HepG2 (cell line): ENCODE measurements around the gene LCA5.

ENCODE experiments used
- FOXJ3 ChIP-seq: sonication (generic); formaldehyde crosslinking; IDR thresholded peaks from 2 replicates; pipeline ENCODE4 v1.4.0; 2020; ENCODE audit warnings: missing genetic modification reagents, mild to moderate bottlenecking, borderline replicate concordance
- NFRKB ChIP-seq: fragments of 450-650 bp; IDR thresholded peaks from 2 replicates; pipeline ENCODE4 v1.6.1; 2017
- PRDM4 ChIP-seq: sonication (generic); formaldehyde crosslinking; IDR thresholded peaks from 2 replicates; pipeline ENCODE4 v1.9.0; 2021; ENCODE audit warnings: missing genetic modification reagents, borderline replicate concordance
- WIZ ChIP-seq: sonication (generic); formaldehyde crosslinking; IDR thresholded peaks from 2 replicates; pipeline ENCODE4 v1.5.1; 2020; ENCODE audit warnings: mild to moderate bottlenecking, missing genetic modification reagents
- ZNF773 ChIP-seq: sonication (generic); formaldehyde crosslinking; IDR thresholded peaks from 2 replicates; pipeline ENCODE4 v1.4.0; 2020; ENCODE audit warnings: missing genetic modification reagents, borderline replicate concordance
- TF ChIP-seq, protein P1 (sequence below): IDR thresholded peaks from 2 replicates; pipeline ENCODE4 v1.6.1; 2016; ENCODE audit warnings: low read depth
- TF ChIP-seq, protein P2 (sequence below): IDR thresholded peaks from 2 replicates; pipeline ENCODE4 v1.6.1; 2018; ENCODE audit warnings: missing genetic modification reagents, mild to moderate bottlenecking, missing compliant biosample characterization
- TF ChIP-seq, protein P3 (sequence below): IDR thresholded peaks from 2 replicates; pipeline ENCODE4 v1.6.1; 2016; ENCODE audit warnings: low read depth, control low read depth

DNA sequence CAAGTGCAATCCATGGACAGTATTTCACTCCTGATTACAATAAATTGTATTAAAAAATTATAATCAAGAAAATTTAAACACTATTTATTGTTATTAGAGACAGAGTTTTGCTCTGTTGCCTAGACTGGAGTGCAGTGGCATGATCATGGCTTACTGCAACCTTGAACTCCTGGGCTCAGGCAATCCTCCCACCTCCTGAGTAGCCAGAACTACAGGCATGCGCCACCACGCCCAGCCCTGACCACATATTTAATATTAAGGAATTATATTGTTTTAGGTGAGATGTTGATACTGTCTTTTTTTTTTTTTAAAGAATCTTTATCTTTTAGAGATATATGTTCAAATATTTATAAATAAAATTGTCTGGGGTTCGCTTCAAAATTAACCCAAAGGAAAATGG, 14.6 kb downstream of the LCA5 start:
- TF ChIP-seq, protein P1, sequence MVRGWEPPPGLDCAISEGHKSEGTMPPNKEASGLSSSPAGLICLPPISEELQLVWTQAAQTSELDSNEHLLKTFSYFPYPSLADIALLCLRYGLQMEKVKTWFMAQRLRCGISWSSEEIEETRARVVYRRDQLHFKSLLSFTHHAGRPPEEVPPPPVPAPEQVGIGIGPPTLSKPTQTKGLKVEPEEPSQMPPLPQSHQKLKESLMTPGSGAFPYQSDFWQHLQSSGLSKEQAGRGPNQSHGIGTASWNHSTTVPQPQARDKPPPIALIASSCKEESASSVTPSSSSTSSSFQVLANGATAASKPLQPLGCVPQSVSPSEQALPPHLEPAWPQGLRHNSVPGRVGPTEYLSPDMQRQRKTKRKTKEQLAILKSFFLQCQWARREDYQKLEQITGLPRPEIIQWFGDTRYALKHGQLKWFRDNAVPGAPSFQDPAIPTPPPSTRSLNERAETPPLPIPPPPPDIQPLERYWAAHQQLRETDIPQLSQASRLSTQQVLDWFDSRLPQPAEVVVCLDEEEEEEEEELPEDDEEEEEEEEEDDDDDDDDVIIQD (CRISPR knock-in tag), result no peak
- TF ChIP-seq, protein P2, sequence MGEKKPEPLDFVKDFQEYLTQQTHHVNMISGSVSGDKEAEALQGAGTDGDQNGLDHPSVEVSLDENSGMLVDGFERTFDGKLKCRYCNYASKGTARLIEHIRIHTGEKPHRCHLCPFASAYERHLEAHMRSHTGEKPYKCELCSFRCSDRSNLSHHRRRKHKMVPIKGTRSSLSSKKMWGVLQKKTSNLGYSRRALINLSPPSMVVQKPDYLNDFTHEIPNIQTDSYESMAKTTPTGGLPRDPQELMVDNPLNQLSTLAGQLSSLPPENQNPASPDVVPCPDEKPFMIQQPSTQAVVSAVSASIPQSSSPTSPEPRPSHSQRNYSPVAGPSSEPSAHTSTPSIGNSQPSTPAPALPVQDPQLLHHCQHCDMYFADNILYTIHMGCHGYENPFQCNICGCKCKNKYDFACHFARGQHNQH (CRISPR knock-in tag), result no peak
- no peak for TF ChIP-seq FOXJ3
- TF ChIP-seq, protein P3, sequence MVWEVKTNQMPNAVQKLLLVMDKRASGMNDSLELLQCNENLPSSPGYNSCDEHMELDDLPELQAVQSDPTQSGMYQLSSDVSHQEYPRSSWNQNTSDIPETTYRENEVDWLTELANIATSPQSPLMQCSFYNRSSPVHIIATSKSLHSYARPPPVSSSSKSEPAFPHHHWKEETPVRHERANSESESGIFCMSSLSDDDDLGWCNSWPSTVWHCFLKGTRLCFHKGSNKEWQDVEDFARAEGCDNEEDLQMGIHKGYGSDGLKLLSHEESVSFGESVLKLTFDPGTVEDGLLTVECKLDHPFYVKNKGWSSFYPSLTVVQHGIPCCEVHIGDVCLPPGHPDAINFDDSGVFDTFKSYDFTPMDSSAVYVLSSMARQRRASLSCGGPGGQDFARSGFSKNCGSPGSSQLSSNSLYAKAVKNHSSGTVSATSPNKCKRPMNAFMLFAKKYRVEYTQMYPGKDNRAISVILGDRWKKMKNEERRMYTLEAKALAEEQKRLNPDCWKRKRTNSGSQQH (CRISPR knock-in tag), result no peak
- no peak for TF ChIP-seq PRDM4 (CRISPR knock-in tag)
- TF ChIP-seq NFRKB, result no peak
- no peak for TF ChIP-seq WIZ (CRISPR knock-in tag)
- TF ChIP-seq ZNF773, result no peak
